DMS53 (cell line): ENCODE measurements around the gene GLI3.
A peak's percentile ranks its signal among the peaks of the same experiment; 100 is the strongest.

ENCODE experiments used
- DNase-seq: peaks from one replicate; lab custom pipeline; 2025; lab: John Stamatoyannopoulos, UW

Gene GLI3

DNA sequence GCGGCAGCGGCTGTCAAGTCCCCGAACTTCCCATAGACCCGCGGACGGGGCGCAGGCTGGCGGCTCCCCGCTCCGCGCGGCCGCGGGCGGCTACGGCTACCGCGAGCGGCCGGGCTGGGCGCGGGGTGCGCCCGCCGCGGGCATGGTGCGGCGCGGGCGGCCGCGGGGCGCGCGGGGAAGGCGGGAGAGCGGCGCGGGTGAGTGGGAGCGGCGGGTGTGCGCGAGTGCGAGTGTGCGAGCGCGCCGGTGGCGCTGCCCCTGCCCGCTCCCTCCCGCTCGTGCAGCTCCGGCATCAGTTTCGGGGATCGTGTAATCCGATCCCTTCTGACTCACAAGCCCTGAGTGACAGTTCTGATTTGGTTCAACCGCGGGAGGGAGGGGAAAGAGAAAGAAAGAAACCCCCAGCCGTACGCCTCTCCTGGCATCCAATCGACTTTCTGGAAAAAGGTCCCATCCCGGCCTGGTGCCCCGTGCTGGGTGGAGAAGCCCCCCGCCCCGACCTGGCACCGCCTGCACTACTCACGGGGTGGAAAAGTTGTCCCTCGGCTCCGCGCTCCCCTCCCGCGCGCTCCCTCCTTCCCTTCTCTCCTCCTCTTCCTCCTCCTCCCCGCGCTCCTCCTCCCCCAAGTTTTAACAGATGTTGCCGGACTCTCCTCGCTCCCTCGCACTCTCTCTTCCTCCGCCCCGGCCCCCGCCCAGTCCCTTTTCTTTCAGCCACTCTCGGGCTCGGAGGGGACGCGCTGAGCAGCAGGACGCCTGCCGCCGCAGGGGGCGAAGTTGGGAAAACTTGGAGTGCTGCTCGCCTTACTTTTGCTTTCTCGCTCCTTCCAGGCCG, at the start of gene GLI3:
Gene GLI3 (minus strand): TSS at position 234 of the 835 bp plus-strand sequence. CDS start 13,956 bp downstream, outside the sequence.
- DNase-seq = peak; percentile 76

DNA sequence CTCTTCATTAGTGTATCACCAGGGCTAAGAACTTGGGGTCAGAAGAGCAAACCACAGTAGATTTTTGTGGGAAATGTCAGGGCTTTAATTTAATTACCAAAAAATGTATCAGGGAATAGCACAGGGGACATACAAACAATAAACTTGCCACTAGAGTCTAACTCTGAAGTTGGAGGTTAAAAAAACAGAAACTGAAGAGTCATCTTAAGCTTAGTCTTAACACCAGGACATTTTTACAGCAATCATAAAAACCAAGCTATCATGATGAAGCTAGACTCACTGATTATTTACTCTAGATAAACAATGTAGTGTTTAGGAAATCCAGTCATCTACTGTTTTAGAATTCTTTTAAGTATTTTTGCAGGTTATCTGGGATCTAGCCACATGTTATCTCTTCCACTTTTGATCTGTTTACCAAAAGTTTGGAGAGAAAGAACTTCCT, 48.4 kb upstream of the GLI3 start:
- DNase-seq = peak; percentile 9

DNA sequence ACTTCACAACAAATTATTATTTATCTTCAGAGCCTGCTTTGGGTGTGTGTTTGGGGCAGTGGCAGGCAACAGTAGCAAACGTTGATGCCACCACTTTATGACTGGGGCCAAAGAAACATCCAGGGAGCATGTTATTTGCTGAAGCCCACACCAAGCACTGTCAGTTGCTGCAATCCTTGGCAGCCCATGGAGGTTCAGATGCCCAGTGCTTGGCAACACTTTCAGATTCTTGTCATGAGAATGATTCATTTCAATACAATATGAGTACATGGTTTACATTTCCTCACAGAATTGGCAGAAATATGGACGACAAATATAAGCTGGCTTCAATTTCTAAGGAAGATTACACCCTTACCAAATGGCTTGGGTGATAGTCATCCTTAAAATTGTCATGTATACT, 46.5 kb upstream of the GLI3 start:
- DNase-seq = no peak

DNA sequence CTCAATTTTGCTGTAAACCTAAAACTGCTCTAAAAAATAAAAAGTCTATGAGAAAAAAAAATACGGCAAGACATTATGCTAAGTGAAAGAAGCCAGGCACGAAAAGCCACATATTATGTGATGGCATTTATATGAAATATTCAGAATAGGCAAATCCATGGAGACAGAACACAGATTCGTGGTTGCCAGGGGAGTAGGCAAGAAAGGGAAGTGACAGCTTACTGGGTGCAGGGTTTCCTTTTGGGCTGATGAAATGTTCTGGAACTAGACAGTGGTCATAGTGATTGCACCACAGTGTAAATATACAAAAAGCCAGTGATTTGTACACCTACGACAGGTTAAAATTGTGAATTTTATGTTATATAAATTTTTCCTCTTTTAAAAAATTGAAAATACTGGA, 41.3 kb upstream of the GLI3 start:
- no peak for DNase-seq

DNA sequence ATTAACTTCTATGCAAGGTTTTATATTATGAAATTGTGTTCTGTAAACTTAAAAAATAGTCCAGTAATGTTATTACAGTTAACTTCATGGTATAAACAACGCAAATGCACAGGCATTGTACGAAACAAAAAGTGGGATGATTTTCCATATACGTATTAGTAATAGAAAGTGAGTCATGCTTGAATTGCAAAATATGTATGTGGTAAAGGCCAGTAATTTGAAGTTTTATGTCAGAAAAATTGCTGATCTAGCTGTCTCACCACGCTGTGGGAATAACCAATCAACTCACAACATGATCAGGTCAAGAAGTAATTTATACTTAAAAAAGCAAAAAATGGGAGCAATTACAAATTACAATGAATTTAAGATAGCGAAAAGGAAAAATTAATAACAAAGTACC, 37.0 kb upstream of the GLI3 start:
- DNase-seq = no peak

DNA sequence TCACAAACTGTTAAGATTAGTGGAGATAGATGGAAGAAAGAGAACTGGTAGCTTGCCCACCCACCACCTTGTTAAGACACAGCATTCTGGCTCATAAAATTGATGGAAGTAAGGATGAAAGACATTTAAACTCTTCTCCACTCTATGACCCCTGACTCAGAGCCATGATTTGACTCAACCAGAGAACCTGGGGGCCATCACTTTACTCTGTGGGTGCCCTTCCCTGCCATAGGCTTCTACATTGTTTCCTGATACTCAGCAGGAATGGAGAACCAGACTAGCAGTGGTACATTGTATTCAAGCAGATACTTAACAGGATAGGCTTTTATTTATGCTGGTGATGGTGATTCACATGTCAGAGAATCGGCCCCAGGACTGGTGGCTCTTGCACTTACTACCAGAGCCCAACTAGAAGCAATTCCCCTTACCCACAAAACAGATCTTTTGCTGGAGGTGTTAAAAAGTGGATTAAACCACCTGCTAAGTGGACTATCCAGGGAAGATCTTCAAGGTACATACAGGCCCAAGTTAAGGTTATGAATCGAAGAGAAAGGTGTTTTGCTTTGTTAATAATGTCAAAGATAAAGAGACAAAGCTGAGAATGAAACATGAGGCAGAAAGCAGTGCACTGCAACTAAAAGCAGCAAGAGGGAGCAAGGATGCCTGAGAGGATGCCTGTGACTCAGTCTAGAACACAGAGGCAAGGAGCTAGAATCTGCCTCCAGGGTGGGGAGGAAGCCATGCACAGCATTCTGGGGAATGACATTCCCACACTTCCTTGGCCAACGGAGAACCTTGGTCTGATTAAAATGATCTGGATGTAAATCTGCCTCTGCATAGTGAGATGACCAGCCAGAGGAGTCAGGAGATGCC, 36.0 kb upstream of the GLI3 start:
- peak; percentile 21 for DNase-seq

DNA sequence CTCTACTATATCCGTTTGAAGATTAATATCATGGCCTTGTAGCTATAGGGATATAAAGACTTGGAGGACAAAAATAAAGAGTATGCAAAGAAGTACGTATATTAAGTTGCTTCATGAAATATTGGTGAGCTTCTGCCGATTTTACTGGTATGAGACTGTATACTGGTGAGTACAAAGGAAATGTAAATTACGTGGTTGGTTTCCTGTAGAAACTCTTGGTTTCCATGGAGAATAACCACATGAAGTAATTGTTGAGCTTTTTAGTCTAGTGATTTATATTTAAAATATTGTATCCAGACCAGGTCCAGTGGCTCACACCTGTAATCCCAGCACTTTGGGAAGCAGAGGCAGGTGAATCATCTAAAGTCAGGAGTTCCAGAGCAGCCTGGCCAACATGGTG, 32.2 kb upstream of the GLI3 start:
- no peak for DNase-seq

DNA sequence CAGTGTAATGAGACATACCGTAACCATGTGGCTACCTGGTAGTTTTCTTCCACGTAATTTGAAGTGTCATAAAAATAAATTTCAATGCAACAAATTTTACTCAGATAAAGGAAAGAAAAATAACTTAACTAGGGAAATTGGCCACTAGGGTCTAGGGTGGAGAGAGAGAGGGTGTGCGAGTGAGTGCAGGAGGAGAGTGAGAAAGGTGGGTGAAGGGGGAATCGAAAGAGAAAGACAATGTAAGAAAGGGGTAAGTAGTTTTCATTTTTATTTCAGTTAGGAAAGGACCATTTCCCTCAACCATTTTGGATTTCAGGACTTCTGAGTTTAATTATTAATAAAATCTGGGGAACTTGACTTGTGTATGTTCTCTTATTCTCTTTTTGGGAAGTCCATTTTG, 27.7 kb upstream of the GLI3 start:
- no peak for DNase-seq

DNA sequence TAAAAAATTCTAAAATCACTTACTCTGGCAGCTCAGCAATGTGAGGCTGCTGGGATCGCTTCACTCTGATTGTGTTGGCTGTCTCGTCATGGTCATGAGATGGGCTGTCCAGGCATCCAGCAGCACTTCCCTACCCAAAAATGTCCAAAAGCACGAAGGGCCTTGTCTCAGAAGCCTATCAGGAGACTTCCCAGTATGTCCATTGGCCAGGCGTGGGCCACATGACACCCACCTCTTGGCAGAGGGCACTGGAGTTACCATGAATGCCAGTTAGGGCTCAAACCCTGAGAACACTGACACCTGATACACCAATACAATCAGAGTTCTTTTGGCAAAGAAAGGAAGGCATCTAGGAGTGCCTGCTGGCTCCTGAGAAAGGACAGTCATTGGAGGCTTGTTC, 27.0 kb upstream of the GLI3 start:
- no peak for DNase-seq

DNA sequence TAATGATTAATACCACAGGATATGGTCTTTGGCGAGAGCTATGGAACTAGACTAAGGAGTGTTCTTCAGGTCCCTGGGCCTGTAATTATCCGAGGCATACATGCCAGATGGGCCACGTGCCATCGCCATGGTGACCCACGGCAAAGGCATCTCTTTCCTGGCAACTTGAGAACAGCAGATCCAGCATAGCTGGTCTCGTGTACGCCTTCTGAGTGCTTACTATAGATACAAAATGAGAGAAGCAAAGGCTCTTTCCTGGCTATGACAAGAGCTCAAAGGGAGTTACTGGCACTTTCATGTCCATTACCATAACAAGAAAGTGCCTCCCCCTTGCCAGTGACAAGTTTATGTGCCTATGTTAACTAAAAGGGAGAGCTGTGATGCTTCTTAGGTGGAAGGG, 26.0 kb upstream of the GLI3 start:
- DNase-seq = peak; percentile 61

DNA sequence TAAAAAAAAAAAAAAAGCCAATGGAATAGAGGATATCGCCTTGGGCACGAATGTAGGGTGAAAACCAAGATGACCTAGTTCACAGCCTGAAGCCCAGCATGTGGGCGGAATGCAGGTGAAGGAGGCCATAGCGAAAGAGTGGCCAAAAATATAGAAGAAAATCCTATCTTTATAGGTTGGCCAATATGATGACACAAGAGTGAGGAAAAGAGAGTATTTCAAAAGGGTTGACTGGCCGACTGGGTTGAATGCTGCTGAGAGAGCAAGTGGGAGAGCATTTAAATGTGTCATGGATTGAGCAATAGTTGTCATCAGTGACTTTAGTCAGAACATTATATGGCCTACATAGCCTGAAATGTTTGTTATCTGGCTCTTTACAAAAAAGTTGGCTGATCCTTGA, 17.2 kb upstream of the GLI3 start:
- no peak for DNase-seq

DNA sequence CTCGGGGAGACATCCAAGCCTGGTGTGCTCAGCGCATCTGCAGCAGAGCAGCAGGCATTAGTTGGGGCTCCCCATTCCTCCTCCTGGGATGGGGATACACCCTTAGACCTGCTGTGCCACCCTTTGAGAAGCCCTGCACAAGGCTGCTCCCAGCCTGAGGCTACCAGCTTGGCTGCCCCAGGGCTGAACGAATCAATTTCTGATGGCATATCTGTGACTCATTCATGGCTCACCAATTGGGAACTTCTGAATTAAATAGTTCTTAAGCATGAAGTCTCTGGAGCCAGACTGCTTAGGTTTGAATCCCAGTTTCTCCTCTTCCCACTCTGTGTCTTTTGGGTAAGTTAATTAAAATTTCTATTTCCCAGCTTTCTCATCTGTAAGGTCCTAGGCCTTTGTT, 16.3 kb upstream of the GLI3 start:
- no peak for DNase-seq

DNA sequence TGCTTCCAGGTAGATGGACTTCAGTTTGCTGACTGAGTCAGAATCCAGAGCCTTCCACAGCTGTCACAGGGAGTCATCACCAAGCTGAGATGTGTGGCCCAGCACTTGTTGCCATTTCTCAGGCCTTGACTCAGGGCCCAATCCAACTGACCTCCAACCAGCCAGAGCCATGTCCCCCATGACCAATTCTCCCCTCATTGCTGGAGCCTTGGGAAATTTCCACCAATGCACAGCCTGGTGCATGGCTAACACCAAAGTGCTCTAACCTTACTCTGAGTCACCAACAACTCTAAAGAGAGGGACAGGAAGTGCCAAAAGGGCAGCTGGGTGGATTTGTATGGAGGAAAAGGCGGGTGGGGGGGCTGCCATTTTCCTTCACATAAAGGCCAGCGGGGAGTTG, 13.4 kb upstream of the GLI3 start:
- no peak for DNase-seq

DNA sequence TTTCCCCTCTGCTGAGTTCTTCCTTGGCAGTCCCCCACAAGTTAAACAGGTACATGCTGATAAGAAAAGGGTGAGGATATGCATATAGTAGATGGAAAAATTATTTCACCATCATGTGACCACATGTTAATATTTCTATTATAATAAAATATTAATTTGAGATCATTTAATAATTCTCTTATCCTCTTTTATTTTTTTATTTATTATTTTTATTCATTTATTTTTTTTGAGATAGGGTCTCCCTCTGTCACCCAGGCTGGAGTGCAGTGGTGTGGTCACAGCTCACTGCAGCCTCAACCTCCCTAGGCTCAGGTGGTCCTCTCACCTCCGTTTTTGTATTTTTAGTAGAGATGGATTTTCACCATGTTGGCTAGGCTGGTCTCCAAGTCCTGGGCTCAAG, 11.6 kb upstream of the GLI3 start:
- DNase-seq = no peak

DNA sequence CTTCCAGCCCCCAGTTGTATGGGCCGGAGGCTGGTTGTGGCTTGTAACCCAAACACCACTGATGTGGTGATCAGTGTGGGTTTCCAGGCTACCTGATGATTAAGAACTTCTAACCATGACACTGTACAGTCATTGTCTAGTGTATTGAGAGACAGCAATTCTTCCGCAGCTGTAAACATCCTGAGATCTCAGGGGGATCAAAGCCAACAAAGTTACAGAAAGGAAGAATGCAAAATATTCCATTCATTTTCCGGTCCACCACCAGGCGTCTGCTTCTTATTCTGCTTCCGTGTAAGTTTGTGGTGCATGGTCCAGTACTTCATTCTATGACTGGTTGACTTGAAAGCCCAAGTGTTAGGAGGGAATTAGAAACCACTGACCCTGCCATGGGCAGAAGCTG, 10.3 kb upstream of the GLI3 start:
- DNase-seq = no peak

DNA sequence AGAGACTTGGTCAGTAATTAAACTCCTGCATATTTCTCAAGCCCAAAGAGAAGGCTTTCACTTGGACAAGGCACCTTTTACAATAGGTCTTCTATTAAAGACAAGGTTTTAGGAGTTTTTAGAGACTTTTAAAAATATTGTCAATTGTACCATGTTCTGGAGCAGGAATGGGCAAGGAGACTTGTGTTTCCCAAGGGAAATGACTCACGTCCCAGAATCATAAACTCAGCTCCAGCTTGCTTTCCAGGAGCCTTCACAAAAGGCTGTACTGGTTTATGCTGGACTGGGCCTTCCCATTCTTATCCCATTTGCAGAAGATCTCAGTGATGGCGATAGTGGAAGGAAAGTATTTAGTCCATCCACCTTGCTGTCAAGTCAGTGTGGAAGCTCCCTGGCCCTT, 7.8 kb upstream of the GLI3 start:
- DNase-seq = no peak

DNA sequence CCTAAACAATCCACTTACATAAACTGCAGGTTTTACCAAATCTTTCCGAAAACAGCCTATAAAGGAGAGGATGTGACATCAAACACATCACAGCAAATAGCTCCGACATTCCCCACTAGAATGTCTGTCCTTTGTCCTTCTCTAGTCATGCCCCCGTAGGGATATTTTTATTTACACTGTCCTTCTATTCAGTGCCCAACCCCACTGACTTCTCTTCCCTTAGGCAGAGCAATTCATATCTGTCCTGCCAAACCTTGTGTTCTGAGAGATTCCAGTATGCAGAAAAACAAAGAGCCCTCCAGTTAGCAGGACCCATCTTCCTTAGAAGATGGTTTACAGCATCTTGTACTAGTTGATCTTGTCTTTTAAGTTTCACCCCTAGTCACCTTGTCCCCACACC, 5.4 kb upstream of the GLI3 start:
- no peak for DNase-seq

DNA sequence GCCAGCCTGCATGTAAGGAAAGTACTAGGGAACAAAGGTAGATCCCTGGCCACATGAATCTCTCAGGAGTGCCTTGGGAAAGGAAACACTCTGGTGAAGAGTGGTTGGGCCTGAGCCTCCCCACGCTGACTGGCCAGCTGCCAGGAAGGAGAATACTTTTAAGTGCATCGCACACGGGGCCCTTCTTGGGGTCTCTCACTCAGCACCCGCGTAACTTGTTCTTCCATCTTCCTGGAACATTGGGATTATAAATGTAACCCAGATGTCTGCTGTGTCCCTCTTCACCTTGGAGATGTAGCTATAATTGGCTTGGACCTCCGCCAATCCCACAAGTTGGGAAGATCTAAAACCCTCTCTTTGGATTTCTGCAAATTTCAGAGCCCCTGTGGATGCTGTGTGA, 4.4 kb upstream of the GLI3 start:
- no peak for DNase-seq

DNA sequence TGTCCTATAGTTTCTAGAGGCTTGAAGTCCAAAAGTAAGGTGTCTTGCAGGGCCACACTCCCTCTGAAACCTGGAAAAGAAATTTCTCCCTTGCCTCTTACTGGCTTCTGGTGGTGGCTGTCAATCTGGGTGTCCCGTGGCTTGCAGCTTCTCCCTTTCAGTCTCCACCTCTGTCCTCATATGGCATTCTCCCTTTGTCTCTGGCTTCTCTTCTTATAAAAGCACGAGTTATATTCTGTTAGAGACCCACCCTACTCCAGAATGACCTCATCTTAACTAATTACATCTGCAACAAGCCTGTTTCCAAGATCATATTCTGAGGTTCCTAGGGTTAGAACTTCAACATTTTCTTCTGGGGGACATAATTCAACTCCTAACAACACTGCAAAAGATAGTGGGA, 3.4 kb upstream of the GLI3 start:
- no peak for DNase-seq

DNA sequence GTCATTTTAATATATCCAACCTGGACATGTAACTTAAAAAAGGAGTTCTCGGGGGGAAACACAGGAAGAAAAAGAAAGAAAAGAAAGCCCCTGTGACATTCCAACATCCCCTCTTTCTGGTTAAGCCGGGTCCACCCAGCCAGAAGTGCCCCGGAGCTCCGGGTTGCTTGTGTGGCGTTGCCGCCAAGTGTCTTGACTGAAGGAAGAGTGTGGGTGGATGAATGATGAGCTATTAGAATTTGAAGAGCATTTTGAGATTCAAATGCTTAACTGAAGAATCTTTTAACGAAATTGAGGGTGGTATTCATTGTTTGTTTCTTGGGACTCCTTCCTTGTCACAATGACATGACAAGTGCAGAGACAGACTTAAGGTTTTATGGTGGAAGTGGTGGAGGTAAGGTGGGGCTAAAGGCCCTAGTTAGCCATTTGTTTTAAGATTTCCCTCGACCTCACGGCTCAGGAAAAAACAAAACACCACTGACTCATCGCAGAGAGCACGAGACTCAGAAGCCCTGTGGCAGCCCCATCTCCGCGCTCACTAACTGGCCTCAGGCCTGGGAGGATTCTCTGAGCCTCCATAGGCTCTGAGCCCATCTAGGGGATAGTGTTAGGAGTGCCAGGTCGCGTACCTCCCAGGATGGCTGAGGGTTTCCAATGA, 1.8 kb upstream of the GLI3 start:
- DNase-seq = peak; percentile 16

DNA sequence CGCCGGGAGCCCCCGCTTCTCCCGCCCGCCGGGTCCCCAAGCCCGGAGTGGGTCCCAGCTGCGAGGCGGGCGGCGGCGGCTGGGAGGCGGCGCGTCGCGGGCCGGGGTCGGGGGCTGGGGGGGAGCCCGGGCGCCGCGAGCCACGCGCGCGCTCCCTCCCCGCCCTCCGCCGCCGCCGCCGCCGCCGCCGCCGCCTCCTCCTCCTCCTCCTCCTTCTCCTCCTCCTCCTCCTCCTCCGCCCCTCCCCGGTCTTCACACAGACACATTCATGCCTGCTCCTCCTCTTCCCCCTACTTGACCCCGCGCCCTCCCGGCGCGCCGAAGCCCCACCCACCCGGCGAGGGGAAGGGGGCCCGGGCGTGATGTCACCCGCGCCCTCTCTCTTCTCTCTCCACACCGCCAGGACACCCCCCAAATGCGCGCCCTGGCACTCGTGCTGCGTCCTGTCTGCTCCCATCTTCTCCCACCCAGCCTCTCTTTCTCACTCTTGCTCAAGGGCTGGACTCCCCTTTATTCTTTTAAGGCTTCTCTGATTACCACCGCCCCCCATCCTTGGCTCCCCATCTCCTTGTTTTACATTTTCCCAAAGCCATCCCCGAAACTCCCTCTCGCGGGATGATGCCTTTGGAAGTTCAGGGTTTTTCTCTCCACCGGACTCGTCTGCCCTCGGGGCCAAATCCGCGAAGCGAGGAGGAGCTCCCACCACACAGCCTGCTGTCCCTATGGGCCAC, 967 bp upstream of the GLI3 start:
- DNase-seq = no peak
